Measurements from ENCODE around the gene OR6M1.

DNA sequence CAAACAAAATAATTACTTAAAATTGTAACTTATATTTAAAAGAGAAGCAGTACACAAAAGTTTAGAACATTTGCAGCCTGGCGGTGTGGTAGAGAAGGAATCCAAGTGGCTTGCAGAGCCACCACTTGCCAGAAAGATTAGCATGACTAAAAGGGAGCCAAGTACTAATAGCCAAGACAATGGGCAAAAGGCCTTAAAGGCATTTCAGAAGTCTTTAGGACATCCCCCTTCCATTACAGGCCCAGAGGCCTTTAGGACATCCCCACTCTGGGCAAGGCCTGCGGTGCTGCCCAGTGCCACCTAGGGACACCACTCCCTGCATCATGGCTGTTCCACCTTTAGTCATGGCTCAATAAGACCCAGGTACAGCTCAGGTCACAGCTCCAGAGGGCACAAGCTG is 46.9 kb upstream of the OR6M1 start:
- no peak for TF ChIP-seq EZH2 (IDR thresholded peaks at IDR 0.05; ENCODE audit: insufficient read depth, low read length)
- TF ChIP-seq, protein P1, sequence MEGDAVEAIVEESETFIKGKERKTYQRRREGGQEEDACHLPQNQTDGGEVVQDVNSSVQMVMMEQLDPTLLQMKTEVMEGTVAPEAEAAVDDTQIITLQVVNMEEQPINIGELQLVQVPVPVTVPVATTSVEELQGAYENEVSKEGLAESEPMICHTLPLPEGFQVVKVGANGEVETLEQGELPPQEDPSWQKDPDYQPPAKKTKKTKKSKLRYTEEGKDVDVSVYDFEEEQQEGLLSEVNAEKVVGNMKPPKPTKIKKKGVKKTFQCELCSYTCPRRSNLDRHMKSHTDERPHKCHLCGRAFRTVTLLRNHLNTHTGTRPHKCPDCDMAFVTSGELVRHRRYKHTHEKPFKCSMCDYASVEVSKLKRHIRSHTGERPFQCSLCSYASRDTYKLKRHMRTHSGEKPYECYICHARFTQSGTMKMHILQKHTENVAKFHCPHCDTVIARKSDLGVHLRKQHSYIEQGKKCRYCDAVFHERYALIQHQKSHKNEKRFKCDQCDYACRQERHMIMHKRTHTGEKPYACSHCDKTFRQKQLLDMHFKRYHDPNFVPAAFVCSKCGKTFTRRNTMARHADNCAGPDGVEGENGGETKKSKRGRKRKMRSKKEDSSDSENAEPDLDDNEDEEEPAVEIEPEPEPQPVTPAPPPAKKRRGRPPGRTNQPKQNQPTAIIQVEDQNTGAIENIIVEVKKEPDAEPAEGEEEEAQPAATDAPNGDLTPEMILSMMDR (IDR thresholded peaks at IDR 0.05; ENCODE audit: insufficient read depth, low read depth, low read length) = no peak

Data from astrocyte (in vitro differentiated cells and primary cell).